ENCODE results near the gene DLL3. TPM values are rescaled to one million over a fixed set of nuclear protein-coding genes. Genes with fewer than 3 reads are reported as not detected.

Gene DLL3
- total and polyA plus RNA-seq, 9 of the 15 experiments (the other 6 are each of a cell fraction or from before 2014, with no cell fraction given): 0.80 to 6.3 (median 1.2) TPM

GRCh38 chr19:39480337-39481228, 18.2 kb upstream of the DLL3 start, which contains the start of gene TIMM50 (continued):
- no peak for TF ChIP-seq ELF1 (tag; IDR thresholded peaks at IDR 0.05)
- TF ChIP-seq STAG1 (CRISPR knock-in tag; IDR thresholded peaks at IDR 0.05; ENCODE audit: borderline replicate concordance): 0 out of 2 replicates have a peak, but pooled peaks have one; percentile 36
- no peak for TF ChIP-seq ERF (CRISPR knock-in tag; IDR thresholded peaks at IDR 0.05)
- TF ChIP-seq ZNF668 (CRISPR knock-in tag; IDR thresholded peaks at IDR 0.05): no peak
- TF ChIP-seq ZNF263 (CRISPR knock-in tag; IDR thresholded peaks at IDR 0.05; ENCODE audit: borderline replicate concordance): no peak; the same call in 1 of the 2 replicates
- TF ChIP-seq TAF9B (IDR thresholded peaks at IDR 0.05; ENCODE audit: partially characterized antibody): peak; percentile 87
- no peak for TF ChIP-seq THRB (CRISPR knock-in tag; conservative IDR thresholded peaks at IDR 0.05)
- peak in 1 of 2 experiments; percentile 62; a peak in 1 of 3 replicates for TF ChIP-seq CBX3 (IDR thresholded peaks at IDR 0.05; ENCODE audit: borderline replicate concordance in 1 of 2, low read length in 2 of 2)
- peak; percentile 53 to 67; a peak in 2 of 4 replicates for TF ChIP-seq TBL1XR1 (IDR thresholded peaks at IDR 0.05; ENCODE audit: low read length in 2 of 2)
- TF ChIP-seq ZSCAN32 (CRISPR knock-in tag; IDR thresholded peaks at IDR 0.05): no peak
- TF ChIP-seq ELF2 (CRISPR knock-in tag; IDR thresholded peaks at IDR 0.05): no peak
- peak; percentile 47 for TF ChIP-seq PCBP1 (IDR thresholded peaks at IDR 0.05; ENCODE audit: low read depth, low read length, poor library complexity, severe bottlenecking)
- TF ChIP-seq NKRF (IDR thresholded peaks at IDR 0.05; ENCODE audit: borderline replicate concordance): peak; percentile 85
- peak; percentile 61 for TF ChIP-seq NR2C1 (IDR thresholded peaks at IDR 0.05)
- TF ChIP-seq NR2C1 (tag; IDR thresholded peaks at IDR 0.05): no peak; the same call in 1 of the 2 replicates
- TF ChIP-seq MTA2 (IDR thresholded peaks at IDR 0.05; ENCODE audit: low read depth): no peak
- TF ChIP-seq ESRRB (CRISPR knock-in tag; IDR thresholded peaks at IDR 0.05; ENCODE audit: borderline replicate concordance): no peak
- no peak for TF ChIP-seq HDAC3 (IDR thresholded peaks at IDR 0.05; ENCODE audit: borderline replicate concordance, partially characterized antibody)
- TF ChIP-seq DEAF1 (CRISPR knock-in tag; IDR thresholded peaks at IDR 0.05): no peak
- TF ChIP-seq STAT6 (CRISPR knock-in tag; IDR thresholded peaks at IDR 0.05): no peak

All from K562 (cell line).